Ovary (tissue), 9 donors: Measurements from ENCODE around the gene ATXN1. TPM values are rescaled to one million over a fixed set of nuclear protein-coding genes. Genes with fewer than 3 reads are reported as not detected.
"Not testable (repeated sequence)": the region's sequence is repeated elsewhere in the genome, so short reads cannot be mapped to it uniquely, and the experiment has no call there.

Experiments used
- DNase-seq, 5 donors: peaks; one replicate each; pipeline ENCODE4 v3.0.0-alpha.2; 2019 to 2020
- H3K27ac ChIP-seq, 2 donors: fragments of 200-600 bp; one replicate each; pipeline versions ENCODE4 v1.5.1 to v1.8.0; 2019 to 2022
- H3K27me3 ChIP-seq: fragments of 200-600 bp; one replicate; pipeline ENCODE4 v1.8.0; 2022
- H3K36me3 ChIP-seq: fragments of 200-600 bp; sonication (generic); one replicate; pipeline ENCODE4 v1.5.1; 2019
- H3K4me1 ChIP-seq: one replicate; pipeline ENCODE4 v1.8.1; 2013; ENCODE audit warnings: mild to moderate bottlenecking, moderate library complexity; ENCODE audit not compliant: insufficient read depth
- H3K4me3 ChIP-seq: fragments of 200-600 bp; sonication (generic); one replicate; pipeline ENCODE4 v1.5.1; 2017
- H3K9me3 ChIP-seq, 2 donors: fragments of 200-600 bp in 1 of 2; sonication (generic) in 1 of 2; one replicate each; pipeline versions ENCODE4 v1.5.1 to v1.8.1; 2013 to 2019; ENCODE audit warnings: mild to moderate bottlenecking in 1 of 2, moderate library complexity in 1 of 2
- CTCF ChIP-seq, 3 donors: fragments of 450-650 bp in 2 of 3; fragments of 200-600 bp in 1 of 3; IDR thresholded peaks; one replicate each; pipeline versions ENCODE4 v1.5.1 to v1.8.0; 2016 to 2022; ENCODE audit warnings: antibody characterized with exemption in 3 of 3, mild to moderate bottlenecking in 1 of 3
- EP300 ChIP-seq: sonication (generic); formaldehyde crosslinking; IDR thresholded peaks from one replicate; pipeline ENCODE4 v1.6.1; 2017; ENCODE audit warnings: antibody characterized with exemption
- POLR2A ChIP-seq: fragments of 450-650 bp; IDR thresholded peaks from one replicate; pipeline ENCODE4 v1.6.1; 2017; ENCODE audit warnings: antibody characterized with exemption, mild to moderate bottlenecking, moderate library complexity
- WGBS, 3 donors: extraction: QIAGEN DNeasy Blood & Tissue Kit in 1 of 3; methylation state at CpG; one replicate each; pipeline versions ENCODE4 v1.1.5 to v1.1.7; 2013 to 2017; 5-methylcytosine and 5-hydroxymethylcytosine counted together
- intact Hi-C, 4 donors: fragments of 100-400 bp; cut with DNase I; formaldehyde crosslinking; loops; one replicate each; pipeline versions ENCODE4 v1.11.0 to v1.15.1; 2022 to 2023
- polyA plus RNA-seq, 2 donors: library from polyadenylated mRNA; stranded (reverse); fragments of 200-250 nt in 1 of 2; fragments of 350-450 nt in 1 of 2; fragmentation: Illumina TruSeq in 1 of 2; extraction: RNeasy Lipid Tissue Mini Kit (QIAGEN cat#74804) in 1 of 2; gene quantifications; one replicate each; pipeline ENCODE4 v1.2.3, GENCODE V29; 2013 to 2014
- total RNA-seq, 7 donors: library from RNA; depleted of rRNA in 2 of 7; stranded (reverse); fragments of >200 nt in 2 of 7; fragmentation: NEBNext Ultra II Directional in 3 of 7; extraction: Animal tissue kit (Norgen Biotek cat#: 25700) in 3 of 7; gene quantifications; one replicate each; pipeline versions ENCODE4 v1.1.0 to v1.2.4, GENCODE V29; 2016 to 2023
- donor health status: DM: no; HTN: no; CAD: no; lungs with moderate emphysema.
- donor health status: DM: no; HTN: no; CAD: no.
- donor health status: Bipolar disorder and iron deficiency.
- donor health status: DM: yes; HTN: yes; CAD: no.
- donor health status: DM: no; HTN: no; CAD: no.
- donor health status: DM: yes; HTN: yes; CAD: no.

ATXN1 gene
- total and polyA plus RNA-seq, 9 donors, result 7.3 to 38.2 (median 30.4) TPM

DNA sequence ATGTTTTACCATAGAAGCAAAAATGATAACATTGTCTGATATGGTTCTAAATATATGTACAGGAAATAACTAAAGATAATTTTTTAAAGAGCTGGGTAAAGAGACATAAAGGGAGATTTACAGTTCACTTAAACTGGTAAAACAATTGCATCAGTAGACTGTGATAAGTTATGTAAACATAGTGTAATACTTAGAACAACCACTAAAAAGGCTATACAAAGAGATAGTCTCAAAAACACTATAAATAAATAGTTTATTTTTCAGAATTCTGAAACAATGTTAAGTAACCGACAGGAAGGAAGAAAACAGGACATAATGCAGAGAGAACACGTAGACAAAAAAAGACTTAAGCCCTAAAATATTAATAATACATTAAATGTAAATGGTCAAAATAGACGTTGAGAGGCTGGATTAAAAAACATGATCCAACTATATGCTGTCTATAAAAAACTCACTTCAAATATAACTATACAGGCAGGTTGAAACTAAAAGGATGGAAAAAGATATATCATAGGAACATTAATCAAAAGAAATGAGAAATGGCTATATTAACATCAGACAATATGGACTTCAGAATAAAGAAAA lies 32.7 kb upstream of the ATXN1 start:
- H3K36me3 ChIP-seq, result no peaks in the 10 kb centered on the region
- no peaks in the 10 kb centered on the region for H3K27me3 ChIP-seq
- 81 to 87% (median 81%) methylated on average over 3 of the region's 3 CpGs for WGBS, 3 donors
- H3K9me3 ChIP-seq, result no peaks in the 10 kb centered on the region
- no peak overlapping the region for H3K27ac ChIP-seq
- intact Hi-C loops, result no loop called here
- TF ChIP-seq POLR2A, result no peak
- no peak for TF ChIP-seq EP300
- no peak for TF ChIP-seq CTCF (IDR thresholded peaks at IDR 0.05)
- H3K4me3 ChIP-seq, result no peak overlapping the region
- no peaks in the 10 kb centered on the region for H3K4me1 ChIP-seq
- DNase-seq, result no peak

GRCh38 chr6:16789329-16790038 lies 28.2 kb upstream of the ATXN1 start:
- WGBS, 3 donors, result 70 to 82% (median 80%) methylated on average over 2 of the region's 2 CpGs
- intact Hi-C loops, result no loop called here
- DNase-seq, result no peak
- H3K9me3 ChIP-seq, result no peaks in the 10 kb centered on the region
- no peaks in the 10 kb centered on the region for H3K4me1 ChIP-seq
- H3K27ac ChIP-seq, result no peak overlapping the region
- no peak overlapping the region for H3K4me3 ChIP-seq
- TF ChIP-seq POLR2A (no peak), EP300 (no peak), CTCF (IDR thresholded peaks at IDR 0.05) (no peak)
- no peaks in the 10 kb centered on the region for H3K36me3 ChIP-seq
- no peaks in the 10 kb centered on the region for H3K27me3 ChIP-seq

DNA sequence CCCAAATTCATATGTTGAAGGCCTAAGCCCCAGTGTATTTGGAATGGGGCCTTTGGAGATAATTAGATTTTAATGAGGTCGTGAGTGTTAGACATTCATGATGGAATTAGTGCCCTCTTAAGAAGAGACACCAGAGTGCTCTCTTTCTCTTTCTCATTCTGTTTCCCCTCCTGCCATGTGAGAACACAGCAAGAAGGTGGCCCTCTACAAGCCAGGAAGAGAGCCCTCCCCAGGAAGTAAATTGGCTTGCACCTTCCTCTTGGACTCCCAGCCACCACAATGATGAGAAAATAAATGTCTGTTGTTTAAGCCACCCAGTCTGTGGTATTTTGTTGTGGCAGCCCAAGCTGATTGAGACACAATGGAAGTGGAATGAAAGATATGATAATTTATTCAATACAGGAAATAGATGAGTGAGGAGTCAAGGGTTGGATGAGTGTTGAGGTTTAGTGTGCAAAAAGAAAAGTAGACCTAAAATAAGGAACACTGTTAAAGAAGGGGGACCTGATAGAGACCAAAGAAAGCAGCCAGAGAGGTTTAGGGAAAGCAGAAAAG lies 25.9 kb upstream of the ATXN1 start:
- no peaks in the 10 kb centered on the region for H3K4me1 ChIP-seq
- WGBS, 3 donors, result 73 to 83% (median 77%) methylated on average over 1 of the region's 1 CpG
- no peaks in the 10 kb centered on the region for H3K27me3 ChIP-seq
- intact Hi-C loops, result no loop called here
- H3K36me3 ChIP-seq, result no peaks in the 10 kb centered on the region
- TF ChIP-seq CTCF (IDR thresholded peaks at IDR 0.05) (no peak), POLR2A (no peak), EP300 (no peak)
- no peak overlapping the region for H3K27ac ChIP-seq
- no peak for DNase-seq
- no peak overlapping the region for H3K4me3 ChIP-seq
- H3K9me3 ChIP-seq, result no peaks in the 10 kb centered on the region

DNA sequence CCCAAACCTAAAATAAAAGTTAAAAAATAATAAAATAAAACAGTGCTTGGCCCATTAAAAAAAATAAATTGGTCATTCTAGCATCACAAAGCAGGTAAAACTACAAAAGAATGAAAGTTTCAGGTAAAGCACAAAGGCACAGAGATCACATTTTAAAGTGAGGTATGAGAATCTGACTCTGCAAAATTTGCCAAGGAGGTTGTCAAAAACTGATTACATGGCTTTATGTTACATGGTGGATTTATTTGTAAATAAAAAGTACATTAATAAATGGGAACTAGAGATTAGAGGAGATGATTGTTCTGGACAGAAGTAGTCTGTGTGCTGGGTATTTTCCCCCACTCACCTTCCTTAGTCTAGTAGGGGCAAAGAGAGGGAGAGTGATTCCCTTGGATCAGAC lies 24.2 kb upstream of the ATXN1 start:
- H3K4me3 ChIP-seq, result no peak overlapping the region
- H3K9me3 ChIP-seq, result no peaks in the 10 kb centered on the region
- no peak for DNase-seq
- intact Hi-C loops, result no loop called here
- no peak for TF ChIP-seq EP300
- TF ChIP-seq POLR2A, result no peak
- TF ChIP-seq CTCF (IDR thresholded peaks at IDR 0.05), result no peak
- no peaks in the 10 kb centered on the region for H3K36me3 ChIP-seq
- no peaks in the 10 kb centered on the region for H3K27me3 ChIP-seq
- H3K4me1 ChIP-seq, result no peaks in the 10 kb centered on the region
- H3K27ac ChIP-seq, result no peak overlapping the region

DNA sequence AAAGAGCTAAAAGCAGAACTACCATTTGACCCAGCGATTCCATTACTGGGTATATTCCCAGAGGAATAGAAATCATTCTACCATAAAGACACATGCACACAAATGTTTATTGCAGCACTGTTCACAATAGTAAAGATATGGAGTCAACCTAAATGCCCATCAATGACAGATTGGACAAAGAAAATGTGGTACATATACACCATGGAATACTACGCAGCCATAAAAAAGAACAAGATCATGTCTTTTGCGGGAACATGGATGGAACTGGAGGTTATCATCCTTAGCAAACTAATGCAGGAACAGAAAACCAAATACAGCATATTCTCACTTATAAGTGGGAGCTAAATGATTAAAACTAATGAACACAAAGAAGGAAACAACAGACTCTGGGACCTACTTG lies 23.7 kb upstream of the ATXN1 start:
- intact Hi-C loops, H3K36me3 ChIP-seq: not testable (repeated sequence)
- whole genome bisulfite sequencing, 3 donors, result 78 to 98% (median 83%) methylated on average over 3 of the region's 3 CpGs

More for the DNA sequence above, 23.7 kb upstream of the ATXN1 start:
- not testable (repeated sequence) for H3K27ac ChIP-seq, H3K4me1 ChIP-seq, H3K4me3 ChIP-seq, H3K9me3 ChIP-seq, H3K27me3 ChIP-seq, DNase-seq
